CD4-positive, alpha-beta T cell treated with Interleukin-12 subunit alpha and Interleukin-12 subunit beta, for 1 hour (primary cell): ENCODE results near the gene ZNF469.

Experiments
- DNase-seq: peaks from one replicate; pipeline ENCODE4 v3.0.0-alpha.2; 2020

The ZNF469 gene

DNA sequence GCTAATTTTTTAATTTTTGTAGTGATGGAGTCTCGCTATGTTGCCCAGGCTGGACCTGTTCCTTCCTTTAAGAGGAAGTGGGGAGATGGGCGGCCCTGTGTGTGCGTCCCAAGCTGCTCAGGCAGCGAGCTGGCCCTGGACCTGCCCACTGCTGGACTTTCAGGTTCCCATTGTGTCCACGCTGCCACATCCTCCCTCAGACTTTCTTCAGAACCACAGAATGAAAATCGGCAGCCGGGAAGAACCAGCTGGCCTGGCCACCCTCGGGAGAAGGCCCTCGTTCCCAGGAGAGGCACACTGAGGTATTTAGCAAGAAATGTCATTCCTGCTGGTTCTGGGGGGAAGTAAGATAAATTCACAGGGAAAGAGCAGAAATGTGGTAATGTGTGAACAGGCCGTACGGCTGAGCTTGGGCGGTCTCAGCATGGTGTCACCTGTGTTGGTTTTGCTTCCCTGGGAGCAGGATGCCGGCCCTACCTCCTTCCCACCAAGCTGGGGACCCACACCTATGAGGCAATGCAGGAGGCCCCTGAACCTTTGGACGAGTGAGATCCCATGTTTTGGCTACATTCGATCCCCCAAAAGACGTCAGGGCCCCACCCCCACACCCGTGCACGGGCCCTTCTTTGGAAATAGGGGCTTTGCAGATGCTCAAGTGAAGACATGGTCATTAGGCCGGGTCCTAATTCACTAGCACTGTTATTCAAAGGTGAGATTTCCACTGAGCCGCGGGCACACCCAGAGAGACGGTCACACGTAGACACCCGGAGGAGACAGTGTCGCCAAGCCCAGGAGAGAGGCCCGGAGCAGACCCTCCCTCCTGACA is 35.9 kb upstream of the ZNF469 start:
- DNase-seq: no peak

DNA sequence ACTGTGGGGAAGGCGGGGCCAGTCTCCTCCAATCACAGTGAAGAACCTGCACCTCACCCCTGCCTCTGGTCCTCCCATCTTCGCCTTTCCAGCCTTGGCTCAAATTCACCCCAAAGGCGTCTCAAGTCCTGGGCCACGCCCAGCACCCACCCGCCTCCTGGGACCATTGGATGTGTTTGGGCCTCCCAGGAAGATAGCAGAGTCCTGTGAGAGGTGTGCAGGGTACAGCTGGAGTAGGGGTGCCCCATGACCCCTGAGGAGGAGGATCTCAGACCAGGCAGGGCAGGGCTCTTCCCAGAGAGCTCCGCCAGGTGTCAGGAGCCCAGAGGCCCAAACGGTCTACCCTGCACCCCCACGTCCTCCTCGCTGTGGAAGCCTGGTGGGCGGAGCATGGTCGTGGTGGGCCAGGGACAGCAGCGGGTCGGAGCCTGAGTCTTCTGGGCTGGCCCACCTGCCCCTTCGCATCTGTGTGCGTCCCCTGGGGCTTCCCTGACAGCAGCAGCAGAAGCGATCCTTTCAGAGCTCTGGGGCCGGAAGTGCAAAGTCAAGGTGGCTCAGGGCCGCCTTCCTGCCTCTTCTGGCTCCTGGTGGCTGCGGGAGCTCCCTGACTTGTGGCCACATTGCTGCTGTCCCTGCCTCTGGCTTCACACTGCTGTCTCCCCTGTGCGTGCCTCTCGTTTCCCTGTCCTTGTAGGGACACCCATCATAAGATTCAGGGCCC is 34.9 kb upstream of the ZNF469 start:
- DNase-seq: peak; percentile 10

- DNase-seq: no peak
Observed at GRCh38 chr16:88348377-88349152, 34.2 kb upstream of the ZNF469 start.

- no peak for DNase-seq
Observed at GRCh38 chr16:88349153-88349902, 33.4 kb upstream of the ZNF469 start.

- DNase-seq: no peak
Observed at GRCh38 chr16:88349903-88350900, 32.6 kb upstream of the ZNF469 start.

DNA sequence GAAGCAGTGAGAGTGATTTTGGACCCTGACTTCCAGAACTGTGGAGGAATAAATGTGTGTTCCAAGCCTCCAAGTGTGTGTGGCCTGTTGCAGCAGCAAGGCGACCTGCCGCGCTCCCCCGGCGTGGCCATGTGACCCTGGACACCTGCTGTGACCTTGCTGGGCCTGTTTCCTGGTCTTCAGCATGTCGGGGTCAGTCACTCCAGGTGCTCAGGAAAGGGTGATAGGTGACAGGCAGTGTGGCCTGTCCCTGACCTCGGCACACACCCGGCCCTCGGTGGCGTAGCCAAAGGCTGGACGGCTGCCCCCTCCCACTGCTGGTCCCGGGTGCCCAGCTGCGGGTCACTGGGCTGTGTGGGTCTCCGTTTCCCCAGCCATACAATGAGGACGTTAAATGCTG is 31.8 kb upstream of the ZNF469 start:
- no peak for DNase-seq

GRCh38 chr16:88351491-88352101 is 31.2 kb upstream of the ZNF469 start:
- DNase-seq: no peak

- DNase-seq: no peak
Observed at GRCh38 chr16:88352261-88353200, 30.2 kb upstream of the ZNF469 start.

- no peak for DNase-seq
Observed at GRCh38 chr16:88353232-88353631, 29.5 kb upstream of the ZNF469 start.

GRCh38 chr16:88353691-88354090 is 29.1 kb upstream of the ZNF469 start:
- no peak for DNase-seq

DNA sequence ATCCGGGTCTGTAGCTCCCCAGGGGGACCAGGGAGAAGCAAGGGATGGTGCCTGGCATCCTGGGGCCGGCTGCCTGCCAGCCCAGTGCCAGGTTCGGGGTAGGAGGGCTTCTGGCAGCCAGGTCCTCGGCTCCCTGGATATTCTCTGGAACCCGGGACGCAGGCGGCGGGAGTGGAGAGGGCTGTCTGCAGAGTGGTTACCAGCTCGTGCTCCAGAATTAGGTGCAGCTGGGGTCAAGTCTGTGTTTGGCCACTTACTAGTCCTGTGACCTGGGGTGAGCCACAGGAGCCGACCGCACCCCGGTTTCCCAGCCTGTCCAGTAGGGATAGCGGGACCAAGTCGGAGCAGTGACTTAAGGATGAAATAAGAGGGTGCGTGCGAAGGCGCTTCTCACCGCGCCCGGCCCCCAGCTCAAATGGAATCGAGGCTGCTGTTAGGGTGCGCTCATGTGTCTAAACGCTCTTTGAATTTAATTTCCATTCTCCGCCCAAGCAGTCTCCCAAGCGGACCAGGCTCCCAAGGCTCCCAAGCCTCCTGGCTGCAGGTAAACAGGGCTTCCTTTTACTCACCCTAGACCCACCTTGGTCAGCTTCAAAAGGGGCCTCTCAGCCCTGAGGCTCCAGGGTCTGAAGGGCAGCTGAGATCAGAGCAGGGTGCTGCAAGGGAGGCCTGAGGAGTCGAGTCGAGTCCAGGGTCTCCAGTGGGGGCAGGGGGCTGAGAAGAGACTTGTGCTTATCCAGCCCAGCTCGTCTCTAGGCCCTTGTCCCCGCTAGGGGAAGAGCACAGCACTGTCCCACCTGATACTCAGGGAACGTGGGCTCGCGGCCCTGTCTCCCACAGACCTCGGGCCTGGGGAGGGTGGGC is 28.3 kb upstream of the ZNF469 start:
- no peak for DNase-seq

DNA sequence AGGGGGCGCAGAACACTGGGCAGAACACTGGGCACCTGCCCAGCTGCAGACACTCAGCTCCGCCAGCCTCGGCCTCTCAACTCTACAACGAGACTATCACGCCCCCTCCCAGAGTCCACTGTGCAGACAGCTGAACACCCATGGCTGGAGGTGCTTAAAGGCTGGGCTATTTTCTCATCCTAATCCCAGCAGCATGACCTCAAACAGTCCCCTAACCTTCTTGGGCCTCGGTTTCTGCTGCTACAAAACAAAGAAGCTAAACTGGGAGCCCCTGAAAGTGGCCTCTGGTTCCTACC is 27.7 kb upstream of the ZNF469 start:
- DNase-seq: no peak

- no peak for DNase-seq
Observed at GRCh38 chr16:88355389-88356123, 27.2 kb upstream of the ZNF469 start.

GRCh38 chr16:88356124-88356726 is 26.5 kb upstream of the ZNF469 start:
- no peak for DNase-seq

- no peak for DNase-seq
Observed at GRCh38 chr16:88356727-88357199, 26.0 kb upstream of the ZNF469 start.

DNA sequence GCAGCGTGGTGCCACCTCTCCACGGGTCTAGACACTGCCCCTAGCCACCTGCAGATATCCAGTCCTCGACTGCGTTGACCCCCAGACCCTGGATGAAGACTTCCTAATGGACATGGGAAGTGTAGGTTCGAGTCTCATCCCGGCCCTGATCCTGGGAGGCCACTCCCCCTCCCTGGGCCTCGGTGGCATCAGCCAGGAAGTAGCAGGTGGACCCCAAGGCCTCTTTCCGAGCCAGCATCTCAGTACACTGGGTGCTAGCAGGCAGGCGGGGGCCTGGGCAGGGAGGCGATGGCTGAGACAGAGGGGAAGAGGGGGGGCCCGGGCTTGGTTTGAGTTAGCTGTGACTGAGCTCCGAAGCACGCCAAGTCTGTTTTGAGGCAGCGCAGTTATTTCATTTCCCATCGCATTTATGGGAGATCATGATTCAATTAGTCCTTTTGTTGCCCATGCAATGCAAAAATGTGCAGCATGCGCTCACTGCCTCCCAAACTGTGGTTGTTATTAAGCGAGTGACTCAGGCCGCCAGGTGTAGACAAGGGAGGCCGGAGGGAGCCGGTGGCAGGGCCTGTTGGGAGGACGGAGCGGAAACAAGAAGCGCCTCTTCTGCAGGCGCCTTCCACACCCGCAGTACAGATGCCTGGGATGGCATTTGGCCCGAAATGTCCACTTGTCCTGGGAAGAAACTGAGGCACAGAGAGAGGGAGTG is 25.3 kb upstream of the ZNF469 start:
- DNase-seq: no peak

- DNase-seq: no peak
Observed at GRCh38 chr16:88358023-88358420, 24.7 kb upstream of the ZNF469 start.
